ENCODE data around the gene ULK4. TPM values are rescaled to one million over a fixed set of nuclear protein-coding genes. Genes with fewer than 3 reads are reported as not detected.

ULK4 gene
- total and polyA plus RNA-seq, 2 of the 8 experiments (the other 6 are each of a cell fraction or from before 2014, with no cell fraction given) = 3.0 to 10.8 TPM

GRCh38 chr3:41220906-41221677 lies 740.8 kb downstream of the ULK4 start (continued):
- TF ChIP-seq, protein P1, sequence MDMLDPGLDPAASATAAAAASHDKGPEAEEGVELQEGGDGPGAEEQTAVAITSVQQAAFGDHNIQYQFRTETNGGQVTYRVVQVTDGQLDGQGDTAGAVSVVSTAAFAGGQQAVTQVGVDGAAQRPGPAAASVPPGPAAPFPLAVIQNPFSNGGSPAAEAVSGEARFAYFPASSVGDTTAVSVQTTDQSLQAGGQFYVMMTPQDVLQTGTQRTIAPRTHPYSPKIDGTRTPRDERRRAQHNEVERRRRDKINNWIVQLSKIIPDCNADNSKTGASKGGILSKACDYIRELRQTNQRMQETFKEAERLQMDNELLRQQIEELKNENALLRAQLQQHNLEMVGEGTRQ (IDR thresholded peaks at IDR 0.05; ENCODE audit: low read length) = no peak
- TF ChIP-seq TEAD4 (IDR thresholded peaks at IDR 0.05; ENCODE audit: low read depth, low read length) = no peak

Data from H1 (cell line).